ENCODE data around the gene LMO7. TPM values are rescaled to one million over a fixed set of nuclear protein-coding genes. Genes with fewer than 3 reads are reported as not detected.
A peak's percentile ranks its signal among the peaks of the same experiment; 100 is the strongest.

The LMO7 gene
- total and polyA plus RNA-seq, 4 donors: 10.8 to 32.0 (median 20.3) TPM

GRCh38 chr13:75761369-75761768, 125.2 kb downstream of the LMO7 start:
- Histone ChIP-seq H3K27ac (ENCODE audit: low read depth, low read length) (no peak overlapping the region), H3K27me3 (ENCODE audit: control insufficient read depth, insufficient read depth, low read length) (no peaks in the 10 kb centered on the region), H3K4me1 (ENCODE audit: control insufficient read depth, insufficient read depth, low read length) (no peaks in the 10 kb centered on the region), H3K4me3 (ENCODE audit: low read depth, low read length) (no peak overlapping the region), H3K36me3 (ENCODE audit: control insufficient read depth, insufficient read depth, low read length) (no peaks in the 10 kb centered on the region), H3K9me3 (ENCODE audit: control insufficient read depth, insufficient read depth, low read length) (no peaks in the 10 kb centered on the region)
- no peak for DNase-seq (ENCODE audit: low read depth in 4 of 6, low spot score in 6 of 6)
- WGBS (ENCODE audit: insufficient coverage): 88% methylated on average over 2 of the region's 3 CpGs

- no peaks in the 10 kb centered on the region for H3K9me3 ChIP-seq (ENCODE audit: control insufficient read depth, insufficient read depth, low read length)
- H3K36me3 ChIP-seq (ENCODE audit: control insufficient read depth, insufficient read depth, low read length): no peaks in the 10 kb centered on the region
- H3K27me3 ChIP-seq (ENCODE audit: control insufficient read depth, insufficient read depth, low read length): no peaks in the 10 kb centered on the region
- no peak for DNase-seq (ENCODE audit: low read depth in 4 of 6, low spot score in 6 of 6)
- no peak overlapping the region for H3K4me3 ChIP-seq (ENCODE audit: low read depth, low read length)
- 100% methylated on average over 1 of the region's 7 CpGs for WGBS (ENCODE audit: insufficient coverage)
- H3K4me1 ChIP-seq (ENCODE audit: control insufficient read depth, insufficient read depth, low read length): no peaks in the 10 kb centered on the region
- no peak overlapping the region for H3K27ac ChIP-seq (ENCODE audit: low read depth, low read length)
Observed at GRCh38 chr13:75762076-75762937, 126.2 kb downstream of the LMO7 start.

GRCh38 chr13:75762955-75763354, 126.8 kb downstream of the LMO7 start:
- H3K27ac ChIP-seq (ENCODE audit: low read depth, low read length): no peak overlapping the region
- no peak overlapping the region for H3K4me3 ChIP-seq (ENCODE audit: low read depth, low read length)
- WGBS (ENCODE audit: insufficient coverage): no CpG with 5 or more reads among the region's 2 CpGs

GRCh38 chr13:75763512-75763911, 127.4 kb downstream of the LMO7 start:
- H3K4me3 ChIP-seq (ENCODE audit: low read depth, low read length): no peak overlapping the region
- no peaks in the 10 kb centered on the region for H3K9me3 ChIP-seq (ENCODE audit: control insufficient read depth, insufficient read depth, low read length)
- no peak overlapping the region for H3K27ac ChIP-seq (ENCODE audit: low read depth, low read length)
- no peaks in the 10 kb centered on the region for H3K4me1 ChIP-seq (ENCODE audit: control insufficient read depth, insufficient read depth, low read length)
- WGBS (ENCODE audit: insufficient coverage): 90% methylated on average over 2 of the region's 3 CpGs
- H3K27me3 ChIP-seq (ENCODE audit: control insufficient read depth, insufficient read depth, low read length): no peaks in the 10 kb centered on the region
- H3K36me3 ChIP-seq (ENCODE audit: control insufficient read depth, insufficient read depth, low read length): no peaks in the 10 kb centered on the region
- DNase-seq (ENCODE audit: low read depth in 4 of 6, low spot score in 6 of 6): no peak

More at GRCh38 chr13:75762955-75763354, 126.8 kb downstream of the LMO7 start:
- no peaks in the 10 kb centered on the region for H3K27me3 ChIP-seq (ENCODE audit: control insufficient read depth, insufficient read depth, low read length)
- no peaks in the 10 kb centered on the region for H3K9me3 ChIP-seq (ENCODE audit: control insufficient read depth, insufficient read depth, low read length)
- H3K4me1 ChIP-seq (ENCODE audit: control insufficient read depth, insufficient read depth, low read length): no peaks in the 10 kb centered on the region
- no peak for DNase-seq (ENCODE audit: low read depth in 4 of 6, low spot score in 6 of 6)
- H3K36me3 ChIP-seq (ENCODE audit: control insufficient read depth, insufficient read depth, low read length): no peaks in the 10 kb centered on the region

- Histone ChIP-seq H3K27ac (ENCODE audit: low read depth, low read length) (no peak overlapping the region), H3K27me3 (ENCODE audit: control insufficient read depth, insufficient read depth, low read length) (no peaks in the 10 kb centered on the region), H3K9me3 (ENCODE audit: control insufficient read depth, insufficient read depth, low read length) (no peaks in the 10 kb centered on the region), H3K4me1 (ENCODE audit: control insufficient read depth, insufficient read depth, low read length) (no peaks in the 10 kb centered on the region), H3K36me3 (ENCODE audit: control insufficient read depth, insufficient read depth, low read length) (no peaks in the 10 kb centered on the region), H3K4me3 (ENCODE audit: low read depth, low read length) (no peak overlapping the region)
- 100% methylated on average over 1 of the region's 2 CpGs for WGBS (ENCODE audit: insufficient coverage)
- peak in 1 of 6 donors; percentile 71 for DNase-seq (ENCODE audit: low read depth in 4 of 6, low spot score in 6 of 6)
Observed at GRCh38 chr13:75764251-75764925, 128.3 kb downstream of the LMO7 start.

- no peak overlapping the region for H3K27ac ChIP-seq (ENCODE audit: low read depth, low read length)
- DNase-seq (ENCODE audit: low read depth in 4 of 6, low spot score in 6 of 6): peak in 2 of 6 donors; percentile 72 to 74
- no peaks in the 10 kb centered on the region for H3K9me3 ChIP-seq (ENCODE audit: control insufficient read depth, insufficient read depth, low read length)
- H3K4me1 ChIP-seq (ENCODE audit: control insufficient read depth, insufficient read depth, low read length): no peaks in the 10 kb centered on the region
- no peaks in the 10 kb centered on the region for H3K36me3 ChIP-seq (ENCODE audit: control insufficient read depth, insufficient read depth, low read length)
- 40% methylated on average over 1 of the region's 3 CpGs for WGBS (ENCODE audit: insufficient coverage)
- no peak overlapping the region for H3K4me3 ChIP-seq (ENCODE audit: low read depth, low read length)
- no peaks in the 10 kb centered on the region for H3K27me3 ChIP-seq (ENCODE audit: control insufficient read depth, insufficient read depth, low read length)
Observed at GRCh38 chr13:75764926-75765310, 128.8 kb downstream of the LMO7 start.

- no peaks in the 10 kb centered on the region for H3K4me1 ChIP-seq (ENCODE audit: control insufficient read depth, insufficient read depth, low read length)
- WGBS (ENCODE audit: insufficient coverage): no CpG with 5 or more reads among the region's 2 CpGs
- no peak overlapping the region for H3K4me3 ChIP-seq (ENCODE audit: low read depth, low read length)
- DNase-seq (ENCODE audit: low read depth in 4 of 6, low spot score in 6 of 6): no peak
- H3K9me3 ChIP-seq (ENCODE audit: control insufficient read depth, insufficient read depth, low read length): no peaks in the 10 kb centered on the region
- H3K27ac ChIP-seq (ENCODE audit: low read depth, low read length): no peak overlapping the region
- H3K27me3 ChIP-seq (ENCODE audit: control insufficient read depth, insufficient read depth, low read length): no peaks in the 10 kb centered on the region
- H3K36me3 ChIP-seq (ENCODE audit: control insufficient read depth, insufficient read depth, low read length): no peaks in the 10 kb centered on the region
Observed at GRCh38 chr13:75766636-75767035, 130.5 kb downstream of the LMO7 start.

- Histone ChIP-seq H3K27ac (ENCODE audit: low read depth, low read length) (no peak overlapping the region), H3K36me3 (ENCODE audit: control insufficient read depth, insufficient read depth, low read length) (no peaks in the 10 kb centered on the region), H3K4me1 (ENCODE audit: control insufficient read depth, insufficient read depth, low read length) (no peaks in the 10 kb centered on the region), H3K27me3 (ENCODE audit: control insufficient read depth, insufficient read depth, low read length) (no peaks in the 10 kb centered on the region), H3K9me3 (ENCODE audit: control insufficient read depth, insufficient read depth, low read length) (no peaks in the 10 kb centered on the region), H3K4me3 (ENCODE audit: low read depth, low read length) (no peak overlapping the region)
- no peak for DNase-seq (ENCODE audit: low read depth in 4 of 6, low spot score in 6 of 6)
- WGBS (ENCODE audit: insufficient coverage): no CpG with 5 or more reads among the region's 1 CpG
Observed at GRCh38 chr13:75769141-75769905, 133.2 kb downstream of the LMO7 start.

- DNase-seq (ENCODE audit: low read depth in 4 of 6, low spot score in 6 of 6): no peak
- Histone ChIP-seq H3K4me1 (ENCODE audit: control insufficient read depth, insufficient read depth, low read length) (no peaks in the 10 kb centered on the region), H3K27ac (ENCODE audit: low read depth, low read length) (no peak overlapping the region), H3K9me3 (ENCODE audit: control insufficient read depth, insufficient read depth, low read length) (no peaks in the 10 kb centered on the region), H3K4me3 (ENCODE audit: low read depth, low read length) (no peak overlapping the region), H3K36me3 (ENCODE audit: control insufficient read depth, insufficient read depth, low read length) (no peaks in the 10 kb centered on the region), H3K27me3 (ENCODE audit: control insufficient read depth, insufficient read depth, low read length) (no peaks in the 10 kb centered on the region)
- WGBS (ENCODE audit: insufficient coverage): no CpG with 5 or more reads among the region's 1 CpG
Observed at GRCh38 chr13:75770164-75770563, 134.0 kb downstream of the LMO7 start.
